Stomach (tissue), 4 donors: ENCODE data around the gene LMAN1.

Experiments
- POLR2A ChIP-seq, 4 donors: fragments of 450-650 bp; IDR thresholded peaks; one replicate each; pipeline ENCODE4 v1.6.1; 2016; ENCODE audit warnings: antibody characterized with exemption in 4 of 4, control low read depth in 2 of 4, mild to moderate bottlenecking in 1 of 4, moderate library complexity in 1 of 4
- TF ChIP-seq, protein P1 (sequence below), 7 experiments: fragments of 450-650 bp in 4 of 7; fragments of 200-600 bp in 3 of 7; sonication (generic) in 3 of 7; IDR thresholded peaks; one replicate each; pipeline ENCODE4 v1.5.1; 2016 to 2019; ENCODE audit warnings: antibody characterized with exemption in 7 of 7, control low read depth in 2 of 7, mild to moderate bottlenecking in 1 of 7

- TF ChIP-seq, protein P1, sequence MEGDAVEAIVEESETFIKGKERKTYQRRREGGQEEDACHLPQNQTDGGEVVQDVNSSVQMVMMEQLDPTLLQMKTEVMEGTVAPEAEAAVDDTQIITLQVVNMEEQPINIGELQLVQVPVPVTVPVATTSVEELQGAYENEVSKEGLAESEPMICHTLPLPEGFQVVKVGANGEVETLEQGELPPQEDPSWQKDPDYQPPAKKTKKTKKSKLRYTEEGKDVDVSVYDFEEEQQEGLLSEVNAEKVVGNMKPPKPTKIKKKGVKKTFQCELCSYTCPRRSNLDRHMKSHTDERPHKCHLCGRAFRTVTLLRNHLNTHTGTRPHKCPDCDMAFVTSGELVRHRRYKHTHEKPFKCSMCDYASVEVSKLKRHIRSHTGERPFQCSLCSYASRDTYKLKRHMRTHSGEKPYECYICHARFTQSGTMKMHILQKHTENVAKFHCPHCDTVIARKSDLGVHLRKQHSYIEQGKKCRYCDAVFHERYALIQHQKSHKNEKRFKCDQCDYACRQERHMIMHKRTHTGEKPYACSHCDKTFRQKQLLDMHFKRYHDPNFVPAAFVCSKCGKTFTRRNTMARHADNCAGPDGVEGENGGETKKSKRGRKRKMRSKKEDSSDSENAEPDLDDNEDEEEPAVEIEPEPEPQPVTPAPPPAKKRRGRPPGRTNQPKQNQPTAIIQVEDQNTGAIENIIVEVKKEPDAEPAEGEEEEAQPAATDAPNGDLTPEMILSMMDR (IDR thresholded peaks at IDR 0.05): no peak
- no peak for TF ChIP-seq POLR2A (IDR thresholded peaks at IDR 0.05)
Observed at GRCh38 chr18:59303006-59303405, 56.1 kb downstream of the LMAN1 start.
